Measurements from ENCODE around the gene SYNPR.

The SYNPR gene

GRCh38 chr3:63555767-63556166 is 277.7 kb downstream of the SYNPR start:
- DNase-seq (ENCODE audit: low read depth in 2 of 2) = no peak

DNA sequence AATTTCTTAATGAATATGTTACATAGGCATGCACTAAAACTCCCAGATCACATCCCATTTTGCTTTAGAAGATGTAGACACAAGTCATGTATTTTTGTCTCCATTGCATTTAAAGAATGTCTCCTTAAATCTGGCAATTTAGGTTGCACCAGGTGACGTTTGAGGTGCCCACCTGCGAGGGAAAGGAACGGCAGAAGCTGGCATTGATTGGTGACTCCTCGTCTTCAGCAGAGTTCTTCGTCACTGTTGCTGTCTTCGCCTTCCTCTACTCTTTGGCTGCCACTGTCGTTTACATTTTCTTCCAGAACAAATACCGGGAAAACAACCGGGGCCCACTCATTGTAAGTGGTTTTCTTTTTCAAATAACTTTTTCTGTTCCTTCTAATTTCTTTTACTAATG is 278.3 kb downstream of the SYNPR start:
- no peak for DNase-seq (ENCODE audit: low read depth in 2 of 2)

- DNase-seq (ENCODE audit: low read depth in 2 of 2) = no peak
Measured at GRCh38 chr3:63557912-63558311, 279.8 kb downstream of the SYNPR start.

DNA sequence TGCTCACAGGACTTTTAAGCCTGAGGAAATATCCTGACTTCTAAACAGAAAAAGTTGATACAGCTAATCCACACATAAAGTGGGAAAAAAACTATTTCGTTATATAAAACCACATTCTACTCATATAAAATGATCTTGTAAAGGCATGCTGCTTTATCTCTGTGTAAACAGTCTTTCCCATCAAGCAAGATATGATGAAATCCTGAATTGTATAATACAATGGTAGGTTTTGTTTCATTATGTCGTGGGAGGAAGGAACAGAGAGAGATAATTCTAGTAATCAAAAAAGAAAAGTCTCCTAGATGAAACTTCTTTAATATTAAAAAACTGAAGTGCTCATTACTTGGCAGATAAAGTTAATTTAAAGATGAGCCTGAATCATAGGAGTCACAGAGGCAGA is 281.8 kb downstream of the SYNPR start:
- no peak for DNase-seq (ENCODE audit: low read depth in 2 of 2)

- no peak for DNase-seq (ENCODE audit: low read depth in 2 of 2)
Measured at GRCh38 chr3:63561879-63562278, 283.8 kb downstream of the SYNPR start.

GRCh38 chr3:63562323-63562722 is 284.2 kb downstream of the SYNPR start:
- DNase-seq (ENCODE audit: low read depth in 2 of 2) = no peak

GRCh38 chr3:63563572-63563971 is 285.5 kb downstream of the SYNPR start:
- no peak for DNase-seq (ENCODE audit: low read depth in 2 of 2)

GRCh38 chr3:63565220-63565619 is 287.1 kb downstream of the SYNPR start:
- DNase-seq (ENCODE audit: low read depth in 2 of 2) = no peak

GRCh38 chr3:63571682-63572081 is 293.6 kb downstream of the SYNPR start:
- DNase-seq (ENCODE audit: low read depth in 2 of 2) = no peak

- DNase-seq (ENCODE audit: low read depth in 2 of 2) = no peak
Measured at GRCh38 chr3:63576846-63577245, 298.7 kb downstream of the SYNPR start.

DNA sequence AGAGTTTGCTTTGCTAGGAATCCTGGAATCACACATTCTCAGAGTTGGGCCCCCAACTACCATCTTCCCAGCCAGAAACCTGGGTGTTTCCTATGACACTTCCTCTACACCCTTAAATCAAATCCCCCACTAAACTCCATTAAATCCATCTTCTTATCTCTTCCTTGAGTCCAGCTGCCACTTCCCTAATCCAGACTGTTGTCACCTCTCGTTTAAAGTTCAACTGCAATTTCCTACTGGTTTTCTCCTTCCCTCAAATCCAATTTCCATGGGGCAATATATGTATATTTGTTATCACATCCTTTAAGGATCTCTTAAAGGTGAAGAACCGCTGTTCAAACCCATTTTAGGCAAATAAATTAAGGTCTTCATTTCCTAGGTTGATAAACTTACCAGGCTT is 300.8 kb downstream of the SYNPR start:
- DNase-seq (ENCODE audit: low read depth in 2 of 2) = no peak

DNA sequence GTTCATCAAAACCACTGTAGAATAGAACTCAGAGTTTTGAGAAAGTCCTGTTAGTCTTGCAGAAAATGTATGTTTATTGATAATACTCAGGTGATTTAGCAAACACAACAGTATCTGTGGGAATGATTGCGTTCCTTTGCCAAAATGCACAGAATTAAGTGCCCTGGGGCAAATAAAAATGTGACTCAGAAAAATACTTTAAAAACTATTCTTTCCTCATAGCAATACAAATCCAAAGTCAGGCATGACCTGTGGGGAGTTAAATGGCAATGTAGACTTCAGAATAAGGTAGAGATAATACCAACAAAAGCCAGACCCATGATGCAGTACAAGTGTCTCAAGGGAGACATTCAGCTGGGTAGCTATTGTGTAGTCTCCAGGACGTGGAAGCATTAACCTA is 302.0 kb downstream of the SYNPR start:
- DNase-seq (ENCODE audit: low read depth in 2 of 2) = no peak

GRCh38 chr3:63582943-63583500 is 304.9 kb downstream of the SYNPR start:
- no peak for DNase-seq (ENCODE audit: low read depth in 2 of 2)

DNA sequence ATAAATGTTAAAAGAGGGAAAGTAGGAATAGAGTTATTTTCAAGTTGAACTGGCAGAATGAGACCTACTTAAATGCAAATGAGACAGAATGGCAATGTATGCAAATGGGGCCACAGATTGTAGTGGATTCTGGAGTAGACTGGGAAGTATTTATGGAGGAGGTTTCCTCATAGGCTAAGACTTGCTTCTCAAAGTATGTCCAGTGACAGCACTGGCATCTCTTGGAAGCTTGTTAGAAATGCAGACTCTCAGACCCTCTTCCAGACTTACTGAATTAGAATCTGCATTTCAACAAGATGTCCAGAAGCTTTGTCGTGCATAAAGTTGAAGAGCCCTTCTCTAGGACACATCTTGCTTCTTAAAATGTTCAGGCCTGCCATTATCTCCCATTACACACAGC is 306.6 kb downstream of the SYNPR start:
- no peak for DNase-seq (ENCODE audit: low read depth in 2 of 2)

DNA sequence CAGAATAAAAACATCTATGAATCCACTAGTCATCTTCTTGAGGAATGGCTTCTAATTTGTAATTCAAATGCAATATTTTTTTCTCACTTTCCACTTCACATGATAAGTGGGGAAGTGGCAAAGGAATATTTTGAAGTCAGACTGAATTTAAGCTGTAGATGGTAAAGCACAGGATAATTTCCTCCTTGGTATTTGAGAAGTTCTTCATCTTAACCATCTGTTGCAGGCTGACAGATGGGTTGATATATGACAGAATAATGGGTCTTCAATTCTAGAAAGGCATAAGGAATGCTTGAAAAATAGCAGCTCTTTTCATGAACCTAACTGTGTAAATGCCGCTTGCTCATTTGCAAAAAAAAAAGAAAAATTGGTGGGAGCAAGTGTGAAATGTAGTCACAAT is 307.8 kb downstream of the SYNPR start:
- DNase-seq (ENCODE audit: low read depth in 2 of 2) = no peak

GRCh38 chr3:63588895-63589294 is 310.8 kb downstream of the SYNPR start:
- DNase-seq (ENCODE audit: low read depth in 2 of 2) = no peak

- DNase-seq (ENCODE audit: low read depth in 2 of 2) = no peak
Measured at GRCh38 chr3:63593779-63594178, 315.7 kb downstream of the SYNPR start.

DNA sequence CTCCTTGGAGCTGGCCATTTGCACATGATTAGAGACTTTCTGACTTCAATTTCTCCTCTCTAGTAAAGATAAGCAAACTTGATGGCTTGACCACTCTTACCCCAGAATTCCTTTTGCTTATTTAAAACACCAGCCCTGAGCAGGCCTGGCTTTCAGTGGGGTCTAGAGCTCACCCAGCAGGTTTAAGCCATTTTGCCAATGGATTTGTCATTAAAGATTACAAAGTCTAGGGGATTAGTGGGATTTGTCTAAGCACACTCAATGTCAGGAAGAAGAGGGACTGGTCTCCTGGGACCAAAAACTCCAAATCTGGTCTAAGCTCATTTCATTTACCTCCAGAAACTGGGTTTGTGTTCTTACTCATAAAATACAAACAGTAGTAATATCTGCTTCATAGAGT is 317.1 kb downstream of the SYNPR start:
- no peak for DNase-seq (ENCODE audit: low read depth in 2 of 2)

DNA sequence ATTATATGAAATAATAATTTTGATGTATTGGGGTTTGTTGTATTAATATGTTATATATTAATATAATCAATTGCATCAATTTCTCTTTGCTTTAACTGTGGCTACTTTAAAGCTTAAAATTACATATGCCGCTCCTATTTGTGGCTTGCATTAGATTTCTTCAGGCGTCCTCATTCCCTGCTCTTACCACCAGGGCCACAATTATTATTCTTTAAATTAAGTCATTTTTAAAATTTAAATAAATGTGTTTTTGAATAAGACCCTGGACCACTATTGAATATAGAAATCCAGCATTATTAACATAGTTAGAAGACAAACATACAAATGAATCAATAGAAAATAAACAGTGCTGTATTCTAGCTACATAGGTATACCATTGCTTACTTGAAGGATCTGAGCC is 318.9 kb downstream of the SYNPR start:
- no peak for DNase-seq (ENCODE audit: low read depth in 2 of 2)

DNA sequence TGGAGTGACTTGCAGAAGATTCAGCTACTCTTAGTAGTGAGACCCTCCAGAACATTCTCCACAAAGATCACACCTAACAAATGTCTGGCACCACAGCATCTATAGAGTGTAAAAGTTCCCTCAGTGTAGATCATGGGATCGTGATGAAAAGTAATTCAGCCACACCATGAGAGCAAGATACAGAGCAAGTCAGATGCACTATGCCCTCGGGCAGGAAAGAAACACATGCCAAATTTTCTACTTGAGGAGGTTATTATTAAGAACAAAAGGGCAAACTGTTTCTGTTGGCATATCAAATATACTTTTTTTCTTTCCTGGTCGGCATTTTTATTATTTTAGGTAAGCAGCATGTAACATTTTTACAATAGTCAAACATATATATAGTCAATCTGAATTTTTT is 329.6 kb downstream of the SYNPR start:
- DNase-seq (ENCODE audit: low read depth in 2 of 2) = no peak

DNA sequence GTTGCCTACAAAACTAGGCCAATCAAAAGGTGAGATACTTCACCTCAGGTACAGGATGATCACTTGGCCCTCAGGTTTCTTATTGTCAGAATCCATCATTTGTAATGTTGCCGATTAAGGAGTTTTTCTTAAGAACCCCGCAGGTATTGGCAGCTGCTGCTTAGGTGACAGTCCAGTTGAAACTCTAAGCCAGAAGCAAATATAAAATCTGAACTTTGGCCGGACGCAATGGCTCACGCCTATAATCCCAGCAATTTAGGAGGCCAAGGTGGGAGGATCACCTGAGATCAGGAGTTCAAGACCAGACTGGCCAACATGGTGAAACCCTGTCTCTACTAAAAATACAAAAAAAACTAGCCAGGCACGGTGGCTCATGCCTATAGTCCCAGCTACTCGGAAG is 331.3 kb downstream of the SYNPR start:
- no peak for DNase-seq (ENCODE audit: low read depth in 2 of 2)

DNA sequence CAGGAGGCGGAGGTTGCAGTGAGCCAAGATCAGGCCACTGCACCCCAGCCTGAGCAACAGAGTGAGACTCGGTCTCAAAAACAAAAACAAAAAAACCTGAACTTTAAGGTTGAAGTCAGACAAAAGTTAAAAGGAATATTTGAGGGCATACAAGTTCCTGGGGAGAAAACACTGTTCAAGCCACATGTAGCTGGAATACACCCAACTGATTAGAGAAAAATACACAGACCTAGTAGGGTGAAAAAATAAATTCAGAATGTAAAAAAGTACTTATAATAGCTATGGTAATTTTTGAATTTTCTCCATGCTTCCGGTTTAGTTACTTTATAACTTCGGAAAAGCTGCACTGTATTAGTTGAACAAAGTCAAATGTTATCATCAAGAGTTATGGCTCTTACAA is 331.7 kb downstream of the SYNPR start:
- DNase-seq (ENCODE audit: low read depth in 2 of 2) = no peak

DNA sequence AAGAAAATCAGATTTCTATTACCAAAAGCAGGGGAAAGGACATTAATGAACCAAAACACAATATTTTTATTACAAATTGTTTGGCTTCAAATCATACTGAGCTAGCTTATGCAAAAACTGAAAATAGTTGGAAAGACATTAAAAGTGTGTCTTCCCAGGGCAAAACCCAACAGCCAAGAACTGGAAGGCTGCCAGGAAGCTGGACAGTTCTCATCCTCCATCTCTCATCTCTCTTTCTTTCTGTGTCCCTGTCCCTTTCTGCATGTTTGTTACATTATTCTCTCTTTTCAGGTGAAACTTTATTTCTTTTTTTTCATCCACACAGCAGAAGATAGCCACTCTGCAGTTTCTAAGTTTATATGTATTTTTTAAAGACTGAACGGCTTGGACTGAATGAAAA is 333.3 kb downstream of the SYNPR start:
- DNase-seq (ENCODE audit: low read depth in 2 of 2) = no peak

DNA sequence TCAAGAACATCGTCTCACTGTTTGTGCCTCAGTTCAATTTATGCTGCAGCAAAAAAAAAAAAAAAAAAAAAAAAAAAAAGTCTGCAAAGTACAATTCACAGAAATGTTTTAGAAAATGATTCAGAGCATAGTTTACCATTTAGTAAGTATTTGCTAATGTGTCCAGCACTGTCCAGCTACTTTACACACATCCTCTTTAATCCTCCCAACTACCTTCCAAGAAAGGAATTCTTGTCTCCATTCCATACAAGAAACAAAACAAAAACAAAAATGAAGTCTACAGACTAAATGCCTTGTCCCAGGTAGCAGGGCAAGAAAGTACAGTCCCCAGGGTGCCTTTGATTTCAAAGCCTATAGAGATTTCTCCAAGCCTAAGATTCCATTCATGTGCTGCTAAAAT is 335.5 kb downstream of the SYNPR start:
- no peak for DNase-seq (ENCODE audit: low read depth in 2 of 2)

DNA sequence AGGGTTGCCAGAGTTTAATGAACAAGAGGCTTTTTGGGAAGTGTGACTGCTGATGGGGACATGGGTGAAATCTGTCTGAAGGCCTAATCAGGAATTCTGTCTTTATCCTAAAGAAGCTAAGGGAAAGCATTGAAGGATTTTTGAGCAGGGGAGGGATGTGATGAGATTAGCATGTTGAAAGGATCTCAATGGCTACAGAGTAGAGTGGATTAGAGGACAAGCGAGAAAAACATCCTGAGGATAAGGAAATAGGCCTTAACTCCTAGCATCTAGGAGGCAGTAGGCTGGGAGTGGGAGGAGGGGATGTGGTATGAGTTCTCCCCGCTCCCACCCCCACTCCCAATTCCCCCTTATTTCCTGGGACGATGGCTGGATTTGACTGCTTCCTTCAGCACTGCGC is 339.3 kb downstream of the SYNPR start:
- DNase-seq (ENCODE audit: low read depth in 2 of 2) = no peak

Data from activated CD8-positive, alpha-beta memory T cell treated with anti-CD3 and anti-CD28 coated beads for 4 hours (primary cell).